ENCODE data around the gene ARHGAP22. TPM values are rescaled to one million over a fixed set of nuclear protein-coding genes. Genes with fewer than 3 reads are reported as not detected.

Gene ARHGAP22
- total and polyA plus RNA-seq, 2 donors (not counting 1 experiment from before 2014, with no cell fraction given), result 10.4 to 75.5 TPM

DNA sequence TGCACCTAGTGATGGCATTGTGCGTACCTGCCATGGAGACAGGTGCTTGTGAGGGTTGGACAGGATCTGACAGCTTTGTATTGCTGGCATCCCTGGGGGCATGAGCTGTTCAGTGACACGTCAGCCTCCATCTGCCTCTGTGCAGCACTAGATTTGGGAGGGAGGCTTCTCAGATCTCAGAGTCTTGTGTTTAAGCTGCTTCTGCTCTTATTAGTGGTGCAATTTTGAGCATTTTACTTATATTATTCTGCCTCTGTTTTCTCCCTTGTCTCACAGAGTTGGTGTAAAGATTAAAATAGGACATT, 5.1 kb downstream of the ARHGAP22 start:
- Histone ChIP-seq H3K4me1 (ENCODE audit: control insufficient read depth, extremely low read depth, insufficient read depth, low read length) (peaks cover 25% of the 10 kb centered on the region), H2AFZ (ENCODE audit: low read length) (no peak overlapping the region), H3K4me3 (replicated peaks in 1 of 4; ENCODE audit: control extremely low read depth in 1 of 4, insufficient read depth in 1 of 4, low read depth in 3 of 4, low read length in 4 of 4) (no peak overlapping the region), H3K4me2 (ENCODE audit: extremely low read depth, insufficient read depth, low read length) (peak overlapping the region; percentile 9), H3K27ac (ENCODE audit: insufficient read depth, low read length) (no peak overlapping the region), H3K9ac (ENCODE audit: insufficient read depth, low read length) (no peak overlapping the region), H3K27me3 (ENCODE audit: control insufficient read depth, insufficient read depth, low read length) (no peaks in the 10 kb centered on the region), H3K36me3 (ENCODE audit: control insufficient read depth, insufficient read depth, low read length) (peaks cover 16% of the 10 kb centered on the region), H3K9me3 (ENCODE audit: control insufficient read depth, insufficient read depth, low read depth, low read length) (no peaks in the 10 kb centered on the region), H3K79me2 (ENCODE audit: control insufficient read depth, insufficient read depth, low read length) (peaks cover 99% of the 10 kb centered on the region), H4K20me1 (ENCODE audit: control insufficient read depth, extremely low read depth, insufficient read depth, low read length) (no peaks in the 10 kb centered on the region)
- no peak for DNase-seq (ENCODE audit: low read depth in 2 of 2)
- TF ChIP-seq EZH2 (IDR thresholded peaks at IDR 0.05; ENCODE audit: low read length, missing control alignments), result no peak
- TF ChIP-seq, protein P1, sequence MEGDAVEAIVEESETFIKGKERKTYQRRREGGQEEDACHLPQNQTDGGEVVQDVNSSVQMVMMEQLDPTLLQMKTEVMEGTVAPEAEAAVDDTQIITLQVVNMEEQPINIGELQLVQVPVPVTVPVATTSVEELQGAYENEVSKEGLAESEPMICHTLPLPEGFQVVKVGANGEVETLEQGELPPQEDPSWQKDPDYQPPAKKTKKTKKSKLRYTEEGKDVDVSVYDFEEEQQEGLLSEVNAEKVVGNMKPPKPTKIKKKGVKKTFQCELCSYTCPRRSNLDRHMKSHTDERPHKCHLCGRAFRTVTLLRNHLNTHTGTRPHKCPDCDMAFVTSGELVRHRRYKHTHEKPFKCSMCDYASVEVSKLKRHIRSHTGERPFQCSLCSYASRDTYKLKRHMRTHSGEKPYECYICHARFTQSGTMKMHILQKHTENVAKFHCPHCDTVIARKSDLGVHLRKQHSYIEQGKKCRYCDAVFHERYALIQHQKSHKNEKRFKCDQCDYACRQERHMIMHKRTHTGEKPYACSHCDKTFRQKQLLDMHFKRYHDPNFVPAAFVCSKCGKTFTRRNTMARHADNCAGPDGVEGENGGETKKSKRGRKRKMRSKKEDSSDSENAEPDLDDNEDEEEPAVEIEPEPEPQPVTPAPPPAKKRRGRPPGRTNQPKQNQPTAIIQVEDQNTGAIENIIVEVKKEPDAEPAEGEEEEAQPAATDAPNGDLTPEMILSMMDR (conservative IDR thresholded peaks at IDR 0.05 in 1 of 2, IDR thresholded peaks at IDR 0.05 in 1 of 2; ENCODE audit: low read depth in 1 of 2, low read length in 2 of 2), result no peak

DNA sequence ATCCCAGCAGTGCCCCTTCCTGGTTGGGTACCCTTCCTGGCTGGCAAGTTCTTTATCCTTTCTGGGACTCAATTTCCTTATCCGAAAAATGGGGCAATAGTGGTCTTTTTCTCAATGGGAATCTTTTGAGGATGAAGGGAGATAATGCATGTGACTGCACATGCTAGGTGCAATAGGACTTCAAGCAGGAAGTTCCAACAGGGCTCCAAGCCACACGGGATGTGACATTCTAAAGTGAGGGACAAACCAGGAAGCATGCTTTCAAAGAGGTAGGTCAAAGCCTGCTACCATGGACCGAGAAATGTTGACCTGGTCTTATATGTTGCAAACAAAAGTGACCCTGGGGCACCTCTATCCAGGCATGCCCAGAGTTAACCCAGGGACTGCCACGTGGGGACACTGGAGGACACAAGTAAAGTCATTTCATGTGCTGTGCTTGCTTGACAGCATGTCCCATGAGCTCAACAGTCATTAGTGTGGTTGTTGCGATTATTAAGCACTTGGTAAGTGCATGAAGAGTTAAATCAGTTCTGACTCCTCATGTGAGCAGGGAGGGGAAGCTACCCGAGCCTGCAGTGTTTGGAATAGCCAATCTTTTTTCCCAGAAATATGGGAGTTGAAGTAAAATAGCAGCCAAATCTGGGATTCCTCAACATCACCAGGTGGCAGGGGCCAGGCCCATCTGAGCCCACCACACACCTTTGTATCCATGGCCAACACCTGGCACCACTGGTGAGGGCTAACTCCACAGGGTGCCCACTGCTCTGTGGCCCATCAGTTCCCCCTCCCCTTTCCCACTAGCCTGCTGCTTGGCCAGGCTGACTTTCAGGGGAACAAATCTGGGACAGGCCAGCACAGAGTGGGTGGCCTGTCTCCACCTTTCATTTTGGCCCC, 5.7 kb downstream of the ARHGAP22 start:
- H4K20me1 ChIP-seq (ENCODE audit: control insufficient read depth, extremely low read depth, insufficient read depth, low read length), result no peaks in the 10 kb centered on the region
- H3K27ac ChIP-seq (ENCODE audit: insufficient read depth, low read length), result peak overlapping the region; percentile 16
- TF ChIP-seq, protein P1 (conservative IDR thresholded peaks at IDR 0.05 in 1 of 2, IDR thresholded peaks at IDR 0.05 in 1 of 2; ENCODE audit: low read depth in 1 of 2, low read length in 2 of 2), result no peak
- TF ChIP-seq EZH2 (IDR thresholded peaks at IDR 0.05; ENCODE audit: low read length, missing control alignments), result no peak
- no peak overlapping the region for H3K4me3 ChIP-seq (replicated peaks in 1 of 4; ENCODE audit: control extremely low read depth in 1 of 4, insufficient read depth in 1 of 4, low read depth in 3 of 4, low read length in 4 of 4)
- H3K4me1 ChIP-seq (ENCODE audit: control insufficient read depth, extremely low read depth, insufficient read depth, low read length), result peaks cover 29% of the 10 kb centered on the region
- H3K9ac ChIP-seq (ENCODE audit: insufficient read depth, low read length), result no peak overlapping the region
- H3K9me3 ChIP-seq (ENCODE audit: control insufficient read depth, insufficient read depth, low read depth, low read length), result no peaks in the 10 kb centered on the region
- peaks cover 99% of the 10 kb centered on the region for H3K79me2 ChIP-seq (ENCODE audit: control insufficient read depth, insufficient read depth, low read length)
- no peak for DNase-seq (ENCODE audit: low read depth in 2 of 2)
- no peak overlapping the region for H2AFZ ChIP-seq (ENCODE audit: low read length)
- peak overlapping the region; percentile 29 for H3K4me2 ChIP-seq (ENCODE audit: extremely low read depth, insufficient read depth, low read length)
- H3K27me3 ChIP-seq (ENCODE audit: control insufficient read depth, insufficient read depth, low read length), result no peaks in the 10 kb centered on the region
- peaks cover 16% of the 10 kb centered on the region for H3K36me3 ChIP-seq (ENCODE audit: control insufficient read depth, insufficient read depth, low read length)

DNA sequence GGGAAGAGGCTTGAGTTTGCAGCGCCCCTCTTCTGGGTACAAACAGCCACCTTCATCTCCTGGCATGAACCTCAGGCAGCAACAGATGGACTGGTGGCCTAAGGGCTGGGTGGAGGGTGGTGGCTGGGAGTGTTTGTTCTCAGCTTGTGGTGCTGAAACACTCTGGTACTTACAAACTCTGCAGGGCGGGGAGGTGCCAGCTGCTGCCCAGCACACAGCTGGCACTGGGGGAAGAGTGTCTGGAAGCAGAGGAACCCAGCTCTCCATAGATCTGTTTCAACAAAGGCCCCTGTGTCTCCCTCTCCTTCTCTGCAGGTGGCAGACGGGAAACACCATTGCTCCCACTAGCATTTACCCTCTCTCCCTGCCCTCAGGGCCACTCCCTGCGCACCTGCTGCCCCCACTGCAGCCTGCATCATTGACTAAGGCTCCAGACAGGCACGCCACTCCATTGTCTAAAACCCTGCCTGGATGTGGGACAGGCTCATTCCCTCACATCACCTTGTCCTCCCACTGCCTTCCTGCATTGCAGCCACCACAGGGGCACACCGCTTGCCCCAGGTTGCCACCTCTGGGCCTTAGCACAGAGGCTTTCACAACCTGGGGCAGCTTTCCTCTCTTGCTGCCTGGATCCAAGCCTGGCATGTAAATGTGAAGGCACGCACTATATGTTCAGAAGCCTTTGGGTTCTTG, 6.5 kb downstream of the ARHGAP22 start:
- Histone ChIP-seq H3K9ac (ENCODE audit: insufficient read depth, low read length) (no peak overlapping the region), H2AFZ (ENCODE audit: low read length) (no peak overlapping the region), H3K27me3 (ENCODE audit: control insufficient read depth, insufficient read depth, low read length) (no peaks in the 10 kb centered on the region), H3K36me3 (ENCODE audit: control insufficient read depth, insufficient read depth, low read length) (peaks cover 14% of the 10 kb centered on the region), H3K4me2 (ENCODE audit: extremely low read depth, insufficient read depth, low read length) (no peak overlapping the region), H4K20me1 (ENCODE audit: control insufficient read depth, extremely low read depth, insufficient read depth, low read length) (no peaks in the 10 kb centered on the region), H3K9me3 (ENCODE audit: control insufficient read depth, insufficient read depth, low read depth, low read length) (no peaks in the 10 kb centered on the region), H3K79me2 (ENCODE audit: control insufficient read depth, insufficient read depth, low read length) (peaks cover 99% of the 10 kb centered on the region), H3K27ac (ENCODE audit: insufficient read depth, low read length) (no peak overlapping the region), H3K4me3 (replicated peaks in 1 of 4; ENCODE audit: control extremely low read depth in 1 of 4, insufficient read depth in 1 of 4, low read depth in 3 of 4, low read length in 4 of 4) (no peak overlapping the region), H3K4me1 (ENCODE audit: control insufficient read depth, extremely low read depth, insufficient read depth, low read length) (peaks cover 27% of the 10 kb centered on the region)
- DNase-seq (ENCODE audit: low read depth in 2 of 2), result no peak
- TF ChIP-seq EZH2 (IDR thresholded peaks at IDR 0.05; ENCODE audit: low read length, missing control alignments), result no peak
- TF ChIP-seq, protein P1 (conservative IDR thresholded peaks at IDR 0.05 in 1 of 2, IDR thresholded peaks at IDR 0.05 in 1 of 2; ENCODE audit: low read depth in 1 of 2, low read length in 2 of 2), result no peak
